NCI-H446 (cell line): ENCODE data around the gene SHF.

Source experiments
- DNase-seq, 2 experiments: peaks; one replicate each; lab custom pipeline; 2025; lab: John Stamatoyannopoulos, UW

Gene SHF

GRCh38 chr15:45199136-45199810 lies 11.5 kb upstream of the SHF start:
- DNase-seq: no peak

GRCh38 chr15:45198337-45199135 lies 10.8 kb upstream of the SHF start:
- DNase-seq: peak; percentile 81 to 94

- DNase-seq: no peak
Measured at GRCh38 chr15:45197512-45197911, 9.7 kb upstream of the SHF start.

- no peak for DNase-seq
Measured at GRCh38 chr15:45187578-45187893, 230 bp downstream of the SHF start.

GRCh38 chr15:45186771-45187577 lies 792 bp downstream of the SHF start:
- no peak for DNase-seq

GRCh38 chr15:45185903-45186770 lies 1.6 kb downstream of the SHF start:
- no peak for DNase-seq

DNA sequence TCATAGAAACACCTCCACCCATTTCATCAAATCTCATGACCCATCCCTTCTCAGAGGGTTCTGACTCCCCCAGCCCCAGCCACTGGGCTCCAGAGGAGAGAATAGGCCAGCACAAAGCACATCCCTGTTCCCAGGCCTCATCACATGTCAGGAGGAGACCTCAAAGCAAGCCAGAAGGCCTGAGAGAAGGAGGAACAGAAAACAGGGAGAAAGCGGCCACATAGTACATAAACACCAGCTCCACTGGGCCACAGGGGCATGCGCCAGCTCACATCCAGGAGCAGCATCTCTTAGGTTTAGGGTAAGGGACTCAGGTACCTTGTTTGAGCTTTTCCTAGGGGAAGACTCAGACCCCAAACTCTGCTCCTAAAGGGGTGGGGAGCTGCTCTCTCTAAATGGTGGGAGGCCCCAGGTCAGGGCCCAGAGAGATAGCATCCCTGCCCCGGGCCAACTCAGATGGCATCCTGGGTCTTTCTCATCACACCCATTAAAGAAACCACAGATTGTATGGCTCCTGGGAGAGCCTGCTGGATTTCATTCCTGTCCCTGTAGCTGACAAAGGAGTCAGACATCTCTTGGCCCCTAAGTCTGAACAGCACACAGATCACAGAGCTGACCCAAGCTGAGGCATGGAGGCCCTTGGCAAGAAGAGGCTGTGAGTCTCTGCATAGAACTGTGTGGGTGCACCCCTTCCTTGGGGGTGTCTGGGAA lies 2.5 kb downstream of the SHF start:
- peak in 1 of 2 experiments; percentile 5 for DNase-seq

- DNase-seq: peak; percentile 35 to 76
Measured at GRCh38 chr15:45184562-45185041, 3.2 kb downstream of the SHF start.

GRCh38 chr15:45183511-45183910 lies 4.3 kb downstream of the SHF start:
- DNase-seq: peak in 1 of 2 experiments; percentile 71

DNA sequence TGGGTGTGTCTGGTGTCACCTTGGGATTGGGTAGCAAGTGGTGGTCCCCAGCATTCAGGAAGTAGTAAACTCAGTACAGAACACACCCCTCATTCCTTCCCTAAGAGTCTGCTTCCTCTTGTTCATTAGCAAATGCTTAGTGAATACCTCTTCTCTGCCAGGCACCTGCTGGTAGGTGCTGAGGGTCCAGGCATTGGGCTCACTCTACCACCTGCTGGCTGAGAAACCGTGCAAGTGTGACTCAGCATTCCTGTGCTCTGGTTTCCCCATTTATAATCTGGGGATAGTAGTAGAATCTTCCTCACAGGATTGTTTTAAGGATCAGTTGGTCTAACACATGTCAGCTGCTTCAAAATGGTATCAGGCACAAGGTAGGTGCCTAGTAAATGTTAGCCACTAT lies 4.8 kb downstream of the SHF start:
- no peak for DNase-seq

DNA sequence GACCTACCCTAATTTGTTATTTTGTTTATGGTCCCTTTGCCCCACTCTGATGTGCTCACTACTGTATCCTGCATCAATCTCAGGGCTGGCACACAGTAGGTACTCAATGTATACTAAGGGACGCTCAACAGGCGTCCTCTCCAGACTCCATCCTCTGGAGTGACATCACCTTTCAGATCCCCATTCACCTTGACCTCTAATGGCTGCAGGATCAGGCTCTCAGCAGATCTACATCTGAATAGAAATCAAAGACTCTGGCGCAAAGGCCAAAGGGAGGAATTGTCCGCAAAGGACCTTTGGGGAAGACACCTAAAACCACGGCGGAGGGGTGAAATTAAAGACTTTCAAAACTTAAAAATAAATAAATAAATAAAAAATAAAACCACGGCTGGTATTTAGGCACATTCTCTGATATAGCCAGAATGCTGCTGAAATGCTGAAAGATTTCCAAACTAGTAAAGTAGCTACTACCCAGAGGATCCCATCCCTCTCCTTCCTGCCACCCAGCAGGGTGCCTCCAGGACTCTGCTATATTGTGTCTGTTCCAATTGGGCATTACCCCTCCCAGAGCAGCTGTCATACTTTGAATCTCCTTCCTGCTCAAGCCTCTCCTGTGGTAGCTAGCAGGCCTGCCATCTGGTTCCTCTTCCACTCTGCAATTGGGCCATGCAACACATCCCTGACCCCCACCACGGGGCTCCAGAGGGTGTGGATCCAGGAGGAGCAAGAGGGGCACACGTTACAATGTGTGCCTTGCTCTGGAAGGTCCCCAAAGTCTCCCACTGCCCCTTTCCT lies 6.1 kb downstream of the SHF start:
- DNase-seq: peak; percentile 58 to 83

DNA sequence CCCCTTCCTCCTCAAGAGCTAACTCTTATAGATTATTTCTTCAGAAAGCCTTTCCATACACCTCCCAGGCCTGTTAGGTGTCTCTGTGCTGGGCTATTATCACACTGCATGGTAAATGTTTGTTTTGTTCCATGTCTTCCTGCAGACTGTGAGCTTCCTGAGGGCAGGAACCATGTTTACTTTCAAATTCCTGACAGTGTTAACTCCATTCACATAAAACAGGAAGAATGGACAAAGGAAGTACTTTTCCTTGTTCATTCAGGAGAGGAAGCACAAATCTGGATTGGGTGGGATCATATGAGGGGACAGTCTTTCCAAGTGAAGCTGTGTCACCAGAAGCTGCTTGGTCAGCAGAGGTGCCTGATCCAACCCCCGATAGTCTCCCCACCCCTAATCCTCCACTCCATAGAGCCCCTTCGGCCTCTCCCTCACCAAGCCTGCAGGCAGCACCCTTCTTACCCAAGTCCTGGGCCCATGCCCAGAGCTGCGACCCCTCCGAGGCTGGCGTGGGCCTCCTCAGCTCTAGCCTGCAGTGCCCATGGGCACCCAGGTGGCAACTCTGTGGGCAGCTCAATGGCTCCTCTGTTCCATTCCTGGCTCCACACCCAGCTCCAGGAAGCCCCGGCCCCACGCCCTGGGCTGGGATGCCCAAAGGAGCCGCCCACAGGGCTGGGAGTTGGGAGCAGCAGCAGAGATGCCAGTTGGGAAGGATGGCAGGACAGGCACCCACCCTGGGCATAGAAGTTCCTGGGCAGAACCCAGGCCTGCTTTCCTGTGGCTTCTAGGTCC lies 6.9 kb downstream of the SHF start:
- no peak for DNase-seq

GRCh38 chr15:45180201-45180600 lies 7.6 kb downstream of the SHF start:
- no peak for DNase-seq

- DNase-seq: peak in 1 of 2 experiments; percentile 22
Measured at GRCh38 chr15:45179221-45179985, 8.4 kb downstream of the SHF start.

DNA sequence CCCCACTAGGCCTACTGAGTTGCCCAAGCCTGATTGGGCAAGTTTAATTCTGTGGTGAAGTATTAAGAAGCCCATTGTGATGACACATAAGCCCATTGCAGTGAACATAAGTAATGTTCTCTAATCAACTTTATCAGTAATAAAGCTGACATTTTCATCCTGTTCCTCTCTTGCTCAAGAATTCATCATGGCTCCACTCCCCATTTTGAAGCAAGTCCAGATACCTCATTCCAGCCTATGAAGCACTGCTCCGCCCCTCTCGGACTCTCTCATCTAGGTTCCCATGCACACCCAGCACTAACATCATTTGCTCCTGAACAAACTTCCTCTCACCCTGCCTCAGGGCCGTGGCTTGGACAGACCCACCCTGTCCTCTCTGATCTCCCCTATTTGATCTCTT lies 10.5 kb downstream of the SHF start:
- no peak for DNase-seq

DNA sequence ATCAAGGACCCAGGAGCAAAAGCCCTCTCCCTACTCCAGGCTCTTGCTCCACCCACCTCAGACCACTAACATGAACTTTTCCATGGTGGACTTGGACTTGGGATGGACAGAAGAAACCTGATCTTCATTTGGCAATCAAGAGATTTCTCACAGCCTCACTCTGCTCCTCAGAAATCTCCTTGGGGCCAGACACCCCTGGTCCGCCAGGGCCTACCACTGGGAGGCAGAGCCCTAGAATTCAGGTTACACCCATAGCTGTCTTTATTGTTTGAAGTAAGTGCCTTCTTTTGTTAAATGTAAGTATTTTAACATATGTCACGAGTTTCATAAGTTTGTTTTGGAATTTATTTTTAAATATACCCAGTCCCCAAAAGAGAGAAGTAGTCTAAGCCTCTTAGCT lies 13.2 kb downstream of the SHF start:
- DNase-seq: no peak

DNA sequence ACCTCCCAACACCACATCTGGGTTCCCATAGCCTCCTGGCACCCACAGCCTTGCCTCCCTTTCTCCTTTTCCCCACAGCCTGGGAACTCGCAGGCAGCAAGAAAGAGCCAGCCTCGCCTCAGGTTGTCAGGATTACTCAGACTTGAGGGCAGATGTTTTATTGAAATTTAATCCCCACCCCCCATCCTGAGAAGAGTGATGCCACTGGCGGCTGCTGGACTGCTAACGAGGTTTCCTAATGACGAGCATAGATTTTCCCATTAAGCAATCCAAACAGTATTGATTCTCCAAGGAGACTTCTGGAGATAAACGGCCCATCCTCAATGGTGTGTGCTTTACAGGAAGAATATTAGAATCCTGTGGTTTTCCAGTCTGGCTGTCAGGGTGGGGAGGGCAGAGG lies 13.7 kb downstream of the SHF start:
- DNase-seq: no peak

GRCh38 chr15:45171912-45172311 lies 15.9 kb downstream of the SHF start:
- DNase-seq: no peak
